HG03045 (cell line): ENCODE results near the gene SH3BP5.

Experiments
- ATAC-seq: cut with Tn5 transposase; IDR thresholded peaks from one replicate; pipeline ENCODE4 v1.9.1; 2021; ENCODE audit warnings: mild to moderate bottlenecking, moderate library complexity; ENCODE audit not compliant: unreplicated experiment

SH3BP5 gene

DNA sequence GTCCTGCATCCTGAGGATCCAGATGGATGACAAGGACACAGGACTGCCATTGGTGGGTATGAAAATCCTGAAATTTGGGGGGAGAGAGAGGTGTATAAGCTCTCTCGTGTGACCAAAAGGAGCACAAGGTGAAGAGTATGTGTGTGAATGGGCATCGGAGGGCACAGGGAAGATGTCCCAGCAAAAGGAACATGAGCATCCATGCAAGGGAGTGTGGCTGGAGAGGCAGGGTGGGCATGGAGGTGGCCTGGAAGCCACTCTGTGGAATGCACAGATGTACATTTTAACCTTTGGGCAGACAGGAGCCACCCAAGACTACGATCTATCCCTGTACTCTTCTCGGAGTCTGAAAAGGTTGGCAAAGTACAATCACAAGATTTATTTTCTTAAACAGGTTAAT is 71.9 kb downstream of the SH3BP5 start:
- ATAC-seq, result no peak

DNA sequence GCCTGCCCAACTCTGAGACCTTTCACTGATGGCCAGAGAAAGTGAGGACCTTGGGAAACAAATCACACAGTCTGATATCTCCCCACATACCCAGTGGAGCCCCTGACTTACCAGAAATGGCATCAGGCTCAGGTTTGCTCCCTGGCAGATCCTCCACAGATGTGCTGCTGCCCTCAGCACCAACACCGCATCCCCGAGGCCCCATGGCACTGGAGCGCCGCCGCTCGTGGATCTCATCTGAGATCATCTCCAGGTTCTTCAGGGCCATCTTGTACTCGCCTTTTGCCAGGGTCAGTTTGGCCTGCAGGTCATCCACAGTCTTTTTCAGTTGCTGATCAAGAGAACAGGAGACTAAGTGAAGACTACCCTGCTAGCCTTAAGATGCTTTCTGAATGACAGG is 73.7 kb downstream of the SH3BP5 start:
- ATAC-seq, result no peak

DNA sequence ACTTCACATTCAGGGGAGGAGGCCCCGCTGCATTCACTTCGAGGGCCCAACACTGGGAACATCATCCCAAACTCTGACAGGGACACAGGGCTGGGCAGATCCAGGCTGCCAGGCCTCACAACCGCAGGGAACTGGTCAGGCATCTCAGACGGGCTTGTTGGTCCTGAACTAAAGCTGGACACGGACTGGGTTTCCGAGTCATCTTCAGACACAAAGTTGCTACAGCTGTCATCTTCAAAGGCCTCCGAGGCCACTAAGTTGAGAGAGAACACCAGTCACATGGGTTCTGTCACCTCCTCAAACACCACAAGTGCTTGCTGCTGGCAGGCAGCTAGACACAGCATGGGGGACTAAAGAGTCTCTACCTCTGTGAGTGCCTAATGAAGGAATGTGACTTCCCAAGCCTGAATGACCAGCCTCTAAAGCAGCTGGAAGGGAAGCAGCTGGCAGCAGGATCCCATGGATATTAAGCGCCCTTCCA is 75.5 kb downstream of the SH3BP5 start:
- ATAC-seq, result no peak

DNA sequence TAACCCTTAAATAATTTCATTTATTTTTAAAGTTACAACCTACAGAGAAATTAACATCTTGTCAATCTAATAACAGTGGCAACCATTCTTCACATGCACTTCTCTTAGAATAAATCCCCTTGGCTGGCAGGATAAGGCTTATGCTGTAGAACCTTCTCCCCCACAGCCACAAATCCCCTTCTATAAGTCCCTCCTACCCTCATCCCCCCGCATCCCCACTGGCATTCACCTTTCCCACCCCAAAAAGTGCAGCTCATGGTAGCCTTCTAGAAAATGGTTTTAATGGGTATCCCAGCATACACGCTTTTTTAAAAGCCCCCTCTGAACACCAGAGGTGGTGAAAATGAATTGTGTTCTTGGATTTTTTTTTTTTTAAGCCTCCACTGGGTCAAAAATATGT is 77.2 kb downstream of the SH3BP5 start:
- ATAC-seq, result no peak

DNA sequence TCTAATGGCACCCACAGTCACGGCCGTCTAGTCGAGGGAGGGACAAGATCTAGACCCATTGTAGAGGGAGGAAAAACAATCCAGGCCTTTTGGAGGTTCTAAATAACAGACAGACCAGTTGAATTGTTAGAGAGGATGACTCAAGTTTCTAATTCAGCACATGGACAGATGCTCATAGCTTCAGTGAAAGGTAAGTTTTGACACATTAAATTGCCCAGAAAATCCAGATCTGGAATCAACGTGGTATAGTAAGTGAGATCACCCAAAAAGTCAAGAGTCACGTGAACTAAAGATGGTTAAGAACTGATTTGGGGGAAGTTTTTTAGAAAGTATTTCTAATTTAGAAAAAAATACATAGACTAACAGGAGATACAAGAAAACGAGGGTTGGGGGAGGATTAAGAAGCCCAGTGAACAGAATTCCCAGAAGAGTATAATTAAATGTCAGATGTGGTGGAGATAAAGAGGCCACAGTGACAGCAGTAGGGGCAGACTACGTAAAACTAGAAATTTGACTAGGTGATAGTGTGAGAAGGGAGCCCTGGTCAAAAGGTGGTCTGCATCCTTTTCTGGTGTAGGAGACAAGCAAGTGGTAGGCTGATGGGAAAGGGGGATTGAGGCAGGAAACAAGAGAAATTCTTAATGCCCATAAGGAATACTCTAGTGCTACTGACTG is 79.2 kb downstream of the SH3BP5 start:
- ATAC-seq, result no peak

DNA sequence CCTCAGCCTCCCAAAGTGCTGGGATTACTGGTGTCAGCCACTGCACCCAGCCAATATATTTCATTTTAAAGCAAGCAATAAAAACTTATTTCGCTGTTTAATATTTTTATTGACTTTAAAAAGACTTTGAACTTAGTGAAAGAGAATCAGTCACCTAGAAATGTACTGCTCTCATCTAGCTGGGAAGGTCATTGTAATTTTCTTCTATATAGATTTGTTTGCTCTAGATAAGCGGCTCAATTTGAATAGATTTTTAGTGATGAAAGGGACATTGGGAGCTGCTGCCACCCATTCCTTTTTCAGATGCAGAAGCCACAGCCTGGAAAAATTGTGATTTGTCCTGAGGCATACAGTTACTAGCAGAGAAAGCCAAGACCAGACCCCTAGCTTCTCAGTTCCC is 86.2 kb downstream of the SH3BP5 start:
- ATAC-seq, result no peak

DNA sequence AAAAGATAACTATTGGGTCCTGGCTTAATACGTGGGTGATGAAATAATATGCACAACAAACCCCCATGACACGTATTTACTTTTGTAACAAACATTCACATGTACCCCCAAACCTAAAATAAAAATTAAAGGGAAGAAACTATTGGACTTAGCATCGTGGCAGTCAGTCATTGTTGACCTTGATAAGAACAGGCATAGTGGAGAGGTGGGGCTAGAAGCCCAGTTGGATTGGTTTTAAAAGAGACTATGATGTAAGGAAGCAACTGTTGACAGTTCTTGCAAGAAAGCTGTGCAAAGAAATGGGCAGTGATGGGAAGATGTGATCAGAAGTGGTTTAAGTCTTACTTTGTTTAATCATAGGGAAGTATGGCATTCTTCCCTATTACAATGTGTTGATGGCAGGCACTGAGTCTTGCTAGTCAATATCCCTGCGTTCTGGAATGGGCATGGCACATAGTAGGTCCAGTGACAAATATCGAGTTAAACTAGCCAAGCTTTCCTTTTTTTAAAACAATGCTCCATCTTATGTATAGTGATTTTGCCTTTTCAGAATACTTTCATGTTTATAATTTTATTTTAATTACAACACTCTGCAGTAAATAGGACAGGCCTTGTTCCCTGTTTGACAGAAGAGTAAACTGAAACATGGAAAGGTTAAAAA is 88.4 kb downstream of the SH3BP5 start:
- no peak for ATAC-seq

DNA sequence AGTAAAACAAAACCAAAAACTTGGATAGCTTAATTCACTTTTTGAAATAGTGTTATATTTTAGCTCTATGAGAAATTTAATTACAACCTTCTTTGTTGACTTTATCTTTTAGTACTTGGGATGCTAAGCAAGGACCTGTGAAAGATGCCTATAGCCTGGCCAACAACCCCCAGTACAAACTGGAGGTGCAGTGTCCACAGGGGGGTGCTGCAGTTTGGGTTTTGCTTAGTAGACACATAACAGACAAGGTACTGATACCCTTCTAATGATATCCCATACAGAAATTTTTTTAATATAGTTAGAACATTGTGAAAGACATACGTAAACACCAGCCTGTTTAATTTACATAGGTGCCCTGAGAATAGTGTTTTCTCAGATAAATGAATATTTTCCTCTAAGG is 91.0 kb downstream of the SH3BP5 start:
- no peak for ATAC-seq

DNA sequence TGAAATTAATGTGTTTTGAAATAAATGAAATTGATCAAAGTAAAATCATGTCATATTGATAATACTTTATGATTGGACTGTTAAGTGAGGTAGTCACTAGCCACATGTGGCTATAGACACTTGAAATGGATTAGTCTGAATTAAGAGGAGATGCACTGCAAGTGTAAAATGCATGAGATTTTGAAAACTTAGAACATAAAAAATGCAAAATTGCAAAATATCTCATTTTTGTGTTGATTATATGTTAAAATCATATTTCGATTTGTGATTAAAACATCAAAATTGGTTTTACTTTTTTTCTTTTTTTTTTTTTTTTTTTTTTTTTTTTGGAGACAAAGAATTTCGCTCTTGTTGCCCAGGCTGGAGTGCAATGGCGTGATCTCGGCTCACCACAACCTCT is 103.1 kb downstream of the SH3BP5 start:
- no peak for ATAC-seq

DNA sequence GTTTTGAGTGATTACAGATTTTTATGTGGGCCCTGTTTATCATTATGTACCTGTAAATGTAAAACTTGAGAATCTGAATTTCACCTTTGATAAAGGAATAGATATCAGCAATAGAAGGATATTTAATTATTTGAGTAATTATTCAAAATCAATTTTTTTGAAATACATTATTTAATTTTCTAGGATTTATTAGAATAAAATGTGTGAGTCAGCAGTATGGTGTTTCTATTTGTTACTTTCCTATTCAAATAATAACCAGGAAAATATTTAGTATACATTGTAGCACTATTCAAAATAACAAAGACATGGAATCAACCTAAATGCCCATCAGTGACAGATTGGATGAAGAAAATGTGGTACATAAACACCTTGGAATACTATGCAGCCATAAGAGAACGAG is 104.2 kb downstream of the SH3BP5 start:
- ATAC-seq, result no peak

DNA sequence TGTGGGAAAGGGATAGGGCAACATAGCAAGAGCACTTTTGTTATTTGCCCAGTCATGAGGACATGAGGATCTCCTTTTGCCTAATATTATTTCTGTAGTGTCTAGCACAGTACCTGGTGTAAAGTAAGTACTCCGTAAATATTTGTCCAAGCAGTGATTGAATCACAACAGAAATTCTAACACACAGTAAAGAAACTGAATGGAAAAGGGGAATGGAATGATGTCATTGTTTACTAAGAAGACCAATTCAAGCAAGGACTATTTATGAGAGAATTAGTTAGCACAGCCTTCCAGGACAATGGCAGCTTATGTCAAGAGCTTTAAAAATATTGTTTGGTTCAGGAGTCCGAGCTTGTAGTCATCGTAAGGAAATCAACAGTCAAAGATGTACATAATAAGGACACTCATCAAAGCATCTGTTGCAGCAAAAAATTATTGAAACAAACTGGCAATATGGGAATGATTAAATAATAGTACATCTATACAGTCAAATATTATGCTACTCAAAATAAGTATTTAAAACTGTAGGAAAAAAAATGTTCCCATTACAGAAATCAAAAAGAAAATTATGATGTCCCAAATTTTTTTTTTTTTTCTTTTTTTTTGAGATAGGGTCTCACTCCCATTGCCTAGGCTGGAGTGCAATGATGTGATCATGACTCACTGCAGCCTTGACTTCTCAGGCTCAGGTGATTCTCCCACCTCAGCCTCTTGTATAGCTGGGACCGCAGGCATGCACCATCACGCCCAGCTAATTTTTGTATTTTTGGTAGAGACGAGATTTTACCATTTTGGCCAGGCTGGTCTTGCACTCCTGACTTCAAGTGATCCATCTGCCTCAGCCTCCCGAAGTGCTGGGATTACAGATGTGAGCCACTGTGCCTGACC is 108.5 kb downstream of the SH3BP5 start:
- no peak for ATAC-seq

DNA sequence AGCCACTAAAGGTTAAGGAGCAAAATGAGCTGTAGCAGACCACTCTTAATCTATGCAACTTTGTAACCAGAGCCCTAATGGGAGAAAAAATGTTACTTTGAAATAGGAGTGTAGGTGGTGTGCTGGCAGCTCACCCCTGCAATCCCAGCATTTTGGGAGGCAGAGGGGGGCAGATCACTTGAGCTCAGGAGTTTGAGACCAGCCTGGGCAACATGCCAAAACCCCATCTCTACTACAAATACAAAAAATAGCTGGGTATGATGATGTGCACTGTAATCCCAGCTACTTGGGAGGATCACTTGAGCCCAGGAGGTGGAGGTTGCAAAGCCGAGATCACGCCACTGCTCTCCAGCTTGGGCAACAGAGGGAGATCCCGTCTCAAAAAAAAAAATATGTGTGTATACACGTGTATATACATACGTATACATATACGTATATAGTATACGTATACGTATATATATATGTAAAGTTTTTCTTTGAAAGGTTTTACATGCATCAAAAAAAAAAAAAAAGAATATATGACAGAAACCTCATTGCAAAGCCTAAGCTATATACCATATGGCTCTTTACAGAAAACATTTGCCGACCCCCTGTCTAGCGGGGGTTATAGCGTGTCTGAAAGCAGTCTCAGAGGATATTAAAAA is 110.7 kb downstream of the SH3BP5 start:
- ATAC-seq, result no peak

DNA sequence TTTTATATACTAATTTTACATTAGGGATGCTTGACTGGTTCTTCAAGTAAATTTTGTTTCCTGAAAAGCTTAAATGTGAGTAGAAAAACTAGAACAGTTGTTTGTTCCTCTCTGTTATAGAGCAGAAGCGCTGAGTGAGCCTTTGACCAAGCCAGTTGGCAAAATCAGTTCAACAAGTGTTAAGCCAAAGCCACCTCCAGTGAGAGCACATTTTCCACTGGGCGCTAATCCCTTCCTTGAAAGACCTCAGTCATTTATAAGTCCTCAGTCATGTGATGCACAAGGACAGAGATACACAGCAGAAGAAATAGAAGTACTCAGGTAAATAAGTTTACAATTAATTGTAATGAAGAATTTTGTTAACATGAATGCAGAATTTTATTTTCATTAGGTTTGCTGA is 111.7 kb downstream of the SH3BP5 start:
- ATAC-seq, result no peak

DNA sequence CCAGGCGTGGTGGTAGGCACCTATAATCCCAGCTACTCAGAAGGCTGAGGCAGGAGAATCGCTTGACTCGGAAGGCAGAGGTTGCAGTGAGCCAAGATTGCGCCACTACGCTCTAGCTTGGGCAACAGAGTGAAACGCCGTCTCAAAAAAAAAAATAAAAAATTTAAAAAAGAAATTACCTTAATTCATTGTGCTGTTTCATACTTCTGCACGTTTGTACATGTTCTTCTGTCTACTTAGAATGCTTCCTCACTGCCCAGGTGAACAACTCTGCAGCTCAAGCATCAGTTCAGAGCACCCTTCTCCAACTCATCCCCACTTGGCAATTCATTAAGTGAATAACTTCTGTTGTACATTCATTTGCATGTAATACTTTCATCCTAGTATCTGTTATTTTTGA is 112.3 kb downstream of the SH3BP5 start:
- no peak for ATAC-seq

DNA sequence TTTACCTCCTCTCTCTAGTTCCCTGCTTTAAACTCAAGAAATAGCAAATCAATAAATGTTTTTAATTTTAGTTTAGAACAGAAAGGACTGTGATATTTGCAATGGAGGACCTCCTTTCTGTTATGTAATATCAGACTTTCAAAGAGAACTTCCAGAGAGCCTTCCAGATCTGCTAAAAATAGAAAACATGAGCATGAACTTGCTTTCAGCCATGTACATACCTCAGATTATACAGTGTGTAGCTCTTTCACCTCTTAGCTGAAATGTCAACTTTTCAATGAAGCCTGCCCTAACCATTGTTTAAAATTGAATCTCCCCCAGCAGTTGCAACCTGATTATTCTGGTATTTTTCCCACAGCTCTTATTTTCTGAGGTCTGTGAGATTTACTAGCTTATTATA is 113.7 kb downstream of the SH3BP5 start:
- ATAC-seq, result no peak

DNA sequence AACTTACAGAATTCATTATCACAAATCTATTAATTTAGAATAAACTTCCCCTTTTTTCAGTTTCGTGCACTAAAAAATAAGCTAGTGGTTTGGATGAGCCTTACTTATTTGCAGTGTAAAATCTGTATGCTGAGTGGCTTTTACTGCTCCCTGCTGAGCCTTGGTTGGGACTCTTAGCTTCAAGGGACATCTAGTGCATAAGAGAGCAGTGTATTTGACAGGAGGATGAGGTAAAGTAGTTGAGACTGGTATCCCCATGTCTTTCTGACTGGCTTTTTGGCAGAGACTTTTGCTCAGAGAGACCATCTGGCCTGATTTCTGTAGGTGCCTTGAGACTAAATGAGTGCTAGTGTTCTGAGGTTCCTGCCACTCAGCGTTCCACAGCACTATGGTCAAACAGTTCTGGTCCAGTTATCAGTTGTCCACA is 114.5 kb downstream of the SH3BP5 start:
- ATAC-seq, result no peak

DNA sequence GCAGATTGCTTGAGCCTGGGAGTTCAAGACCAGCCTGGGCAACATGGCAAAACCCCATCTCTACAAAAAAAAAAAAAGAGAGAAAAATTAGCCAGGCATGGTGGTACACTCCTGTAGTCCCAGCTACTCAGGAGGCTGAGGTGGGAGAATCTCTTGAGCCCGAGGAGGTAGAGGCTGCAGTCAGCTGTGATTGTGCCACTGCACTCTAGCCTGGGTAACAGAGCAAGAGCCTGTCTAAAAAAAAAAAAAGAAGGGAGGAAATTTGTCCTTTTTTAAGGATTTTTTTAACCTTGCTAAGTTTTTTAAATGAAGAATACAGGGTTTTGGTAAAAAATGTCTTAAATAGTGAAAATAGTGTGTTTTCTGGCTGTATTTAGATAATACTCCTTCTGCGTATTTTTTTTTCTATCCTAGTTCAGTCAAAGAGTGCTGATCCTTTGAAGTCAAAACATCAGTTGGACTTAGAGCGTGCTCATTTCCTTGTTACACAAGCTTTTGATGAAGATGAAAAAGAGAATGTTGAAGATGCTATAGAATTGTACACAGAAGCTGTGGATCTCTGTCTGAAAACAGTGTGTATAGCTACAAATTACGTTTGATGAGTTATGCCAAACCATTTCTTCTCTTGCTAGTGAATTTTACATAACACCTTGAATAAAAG is 115.2 kb downstream of the SH3BP5 start:
- no peak for ATAC-seq

DNA sequence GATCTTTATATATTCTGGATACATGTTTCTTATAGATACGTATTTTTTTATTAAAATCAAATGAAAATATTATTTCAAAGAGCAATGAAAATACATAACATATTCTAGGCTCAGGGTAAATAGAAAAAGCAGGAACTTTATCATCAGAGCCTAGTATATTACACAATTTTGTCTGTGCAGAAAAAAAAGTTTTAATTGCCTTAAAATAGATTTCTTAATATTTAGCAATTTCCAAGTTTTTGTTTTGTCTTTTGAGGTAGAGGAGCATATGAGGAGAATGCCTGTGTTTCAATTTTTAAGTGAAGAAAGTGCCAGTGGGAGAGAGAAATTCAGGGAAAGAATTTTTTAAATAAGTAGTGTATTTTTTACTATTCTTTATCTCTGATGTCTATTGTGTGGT is 115.9 kb downstream of the SH3BP5 start:
- no peak for ATAC-seq

DNA sequence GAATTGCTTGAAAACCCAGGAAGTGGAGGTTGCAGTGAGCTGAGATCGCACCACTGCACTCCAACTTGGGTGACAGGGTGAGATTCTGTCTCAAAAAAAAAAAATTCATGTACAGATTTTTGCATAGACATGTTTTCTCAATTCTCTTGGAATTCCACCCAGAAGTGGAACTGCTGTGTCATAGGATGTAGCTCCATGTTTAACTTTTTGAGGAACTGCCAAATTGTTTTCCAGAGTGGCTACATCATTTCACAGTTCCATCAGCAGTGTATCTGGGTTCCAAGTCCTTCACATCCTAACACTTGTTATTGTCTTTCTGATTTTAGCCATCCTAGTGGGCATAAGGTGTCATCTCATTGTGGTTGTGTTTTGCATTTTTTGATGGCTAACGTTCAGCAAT is 116.4 kb downstream of the SH3BP5 start:
- no peak for ATAC-seq

DNA sequence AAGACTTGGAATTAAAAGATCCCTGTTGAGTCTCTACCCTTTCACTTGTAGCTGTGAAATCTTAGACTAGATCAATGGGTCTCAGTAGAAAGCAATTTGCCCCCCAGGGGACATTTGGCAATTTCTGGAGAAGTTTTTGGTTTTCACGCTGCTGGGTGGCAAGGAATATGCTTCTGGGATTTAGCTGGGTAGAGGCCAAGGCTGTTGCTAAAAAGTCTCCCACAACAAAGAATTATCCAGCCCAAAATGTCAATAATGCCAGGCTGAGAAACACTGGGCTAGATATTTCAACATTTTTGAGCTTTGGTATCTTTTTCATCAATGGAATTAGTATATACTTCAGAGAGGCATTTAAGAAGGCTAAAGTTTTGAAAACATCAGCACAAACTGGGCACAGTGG is 117.6 kb downstream of the SH3BP5 start:
- ATAC-seq, result no peak

DNA sequence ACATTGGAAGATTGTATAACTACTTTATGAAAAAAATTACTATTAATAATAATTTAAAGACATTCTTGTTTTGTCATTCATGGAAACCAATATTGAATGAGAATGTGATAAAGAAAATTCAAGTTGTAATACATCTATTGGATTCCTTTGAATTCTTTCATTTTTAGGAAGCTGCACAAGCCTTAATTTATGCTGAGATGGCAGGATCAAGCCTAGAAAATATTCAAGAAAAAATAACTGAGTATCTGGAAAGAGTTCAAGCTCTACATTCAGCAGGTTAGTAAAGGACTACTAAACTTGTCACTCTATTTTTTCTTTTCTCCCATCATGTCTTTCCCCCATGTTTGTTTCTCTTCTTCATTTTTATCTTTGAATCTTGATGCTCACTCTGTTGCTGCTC is 120.4 kb downstream of the SH3BP5 start:
- ATAC-seq, result no peak
